Fibroblast of pulmonary artery (primary cell): Measurements from ENCODE around the gene COL4A2.
"Not testable (repeated sequence)": the region's sequence is repeated elsewhere in the genome, so short reads cannot be mapped to it uniquely, and the experiment has no call there.

ENCODE experiments used
- DNase-seq: peaks from one replicate; pipeline ENCODE4 v3.0.0-alpha.2; 2010; ENCODE audit warnings: low read depth
- H3K4me3 ChIP-seq: replicated peaks from 2 replicates; pipeline ENCODE4 v1.5.1; 2011; ENCODE audit warnings: low read depth, mild to moderate bottlenecking, control low read depth, low read length, moderate library complexity
- TF ChIP-seq, protein P1 (sequence below): IDR thresholded peaks from 2 replicates; pipeline ENCODE4 v1.5.1; 2011; ENCODE audit warnings: mild to moderate bottlenecking, control low read depth, low read length, inconsistent platforms; ENCODE audit errors: missing control alignments

COL4A2 gene

DNA sequence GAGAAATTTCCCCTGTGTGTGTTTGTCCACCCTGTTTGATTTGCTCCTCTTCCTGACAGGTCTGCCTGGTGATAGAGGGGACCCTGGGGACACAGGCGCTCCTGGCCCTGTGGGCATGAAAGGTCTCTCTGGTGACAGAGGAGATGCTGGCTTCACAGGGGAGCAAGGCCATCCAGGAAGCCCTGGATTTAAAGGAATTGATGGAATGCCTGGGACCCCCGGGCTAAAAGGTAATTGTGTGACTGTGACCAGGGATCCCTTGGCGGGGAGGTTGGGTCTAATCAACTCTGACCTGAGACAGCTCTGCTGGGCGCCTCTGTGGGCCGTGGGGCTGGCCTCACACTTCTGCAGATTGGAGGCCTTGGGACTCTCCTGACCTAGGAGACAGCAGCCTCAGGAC lies 173.1 kb downstream of the COL4A2 start:
- no peak overlapping the region for H3K4me3 ChIP-seq
- DNase-seq = no peak
- TF ChIP-seq, protein P1, sequence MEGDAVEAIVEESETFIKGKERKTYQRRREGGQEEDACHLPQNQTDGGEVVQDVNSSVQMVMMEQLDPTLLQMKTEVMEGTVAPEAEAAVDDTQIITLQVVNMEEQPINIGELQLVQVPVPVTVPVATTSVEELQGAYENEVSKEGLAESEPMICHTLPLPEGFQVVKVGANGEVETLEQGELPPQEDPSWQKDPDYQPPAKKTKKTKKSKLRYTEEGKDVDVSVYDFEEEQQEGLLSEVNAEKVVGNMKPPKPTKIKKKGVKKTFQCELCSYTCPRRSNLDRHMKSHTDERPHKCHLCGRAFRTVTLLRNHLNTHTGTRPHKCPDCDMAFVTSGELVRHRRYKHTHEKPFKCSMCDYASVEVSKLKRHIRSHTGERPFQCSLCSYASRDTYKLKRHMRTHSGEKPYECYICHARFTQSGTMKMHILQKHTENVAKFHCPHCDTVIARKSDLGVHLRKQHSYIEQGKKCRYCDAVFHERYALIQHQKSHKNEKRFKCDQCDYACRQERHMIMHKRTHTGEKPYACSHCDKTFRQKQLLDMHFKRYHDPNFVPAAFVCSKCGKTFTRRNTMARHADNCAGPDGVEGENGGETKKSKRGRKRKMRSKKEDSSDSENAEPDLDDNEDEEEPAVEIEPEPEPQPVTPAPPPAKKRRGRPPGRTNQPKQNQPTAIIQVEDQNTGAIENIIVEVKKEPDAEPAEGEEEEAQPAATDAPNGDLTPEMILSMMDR = no peak

DNA sequence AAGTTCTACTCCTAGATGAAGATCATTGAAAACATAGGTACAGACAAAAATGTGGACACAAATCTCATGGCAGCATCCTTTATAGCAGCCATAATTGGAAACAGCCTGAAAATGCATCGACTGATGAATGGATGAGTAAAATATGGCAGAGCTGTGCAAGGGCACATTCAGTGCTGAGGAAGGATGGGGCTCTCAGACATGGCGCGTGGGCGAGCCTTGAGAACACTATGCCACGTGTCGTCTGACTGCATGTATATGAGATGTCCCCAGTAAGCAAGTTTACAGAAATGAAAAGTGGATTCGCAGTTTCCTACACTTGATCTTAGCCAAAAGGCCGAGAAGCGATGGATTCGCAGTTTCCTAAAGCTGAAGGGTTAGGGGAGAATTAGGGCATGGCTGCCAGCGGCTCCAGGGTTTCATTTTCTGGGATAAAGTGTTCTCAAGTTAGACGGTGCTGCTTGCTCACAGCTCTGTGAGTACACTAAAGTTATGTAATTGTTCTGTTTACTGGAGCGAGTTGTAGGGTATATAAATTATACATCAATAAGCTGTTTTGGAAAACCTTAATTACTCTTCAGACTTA lies 176.4 kb downstream of the COL4A2 start:
- TF ChIP-seq, protein P1 = no peak
- H3K4me3 ChIP-seq = no peak overlapping the region
- no peak for DNase-seq

DNA sequence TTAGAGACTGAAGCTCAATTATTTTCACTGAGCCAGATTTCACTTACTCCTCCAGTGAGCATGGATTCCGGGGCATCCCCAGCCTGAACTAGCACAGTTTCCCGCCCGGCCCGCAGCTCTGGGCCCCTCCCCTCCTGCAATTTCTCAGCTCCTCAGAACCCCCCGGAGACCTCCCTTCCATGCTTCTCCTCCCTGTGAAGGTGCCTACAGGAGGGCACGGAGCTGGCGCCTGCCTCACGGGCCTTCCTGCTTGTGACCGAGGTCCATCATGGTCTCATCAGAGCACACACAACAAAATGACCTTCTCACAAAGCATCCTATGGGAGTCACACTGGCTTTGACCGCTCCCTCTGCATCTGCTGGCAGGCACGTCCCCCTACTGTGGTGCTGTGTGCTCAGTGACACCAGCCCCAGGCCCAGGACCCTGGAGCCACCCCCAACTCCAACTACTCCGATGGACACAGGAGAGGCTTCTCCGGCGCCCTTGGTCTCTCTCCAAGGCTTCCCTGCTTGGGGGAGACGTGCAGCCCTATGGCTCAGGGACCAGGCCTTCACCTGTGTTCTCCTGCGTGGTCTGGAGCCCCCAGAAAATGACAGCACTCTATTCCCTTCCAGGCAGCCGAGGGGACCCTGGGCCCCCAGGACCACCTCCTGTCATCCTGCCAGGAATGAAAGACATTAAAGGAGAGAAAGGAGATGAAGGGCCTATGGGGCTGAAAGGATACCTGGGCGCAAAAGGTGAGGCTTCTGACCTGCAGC lies 177.4 kb downstream of the COL4A2 start:
- no peak for DNase-seq
- no peak overlapping the region for H3K4me3 ChIP-seq
- TF ChIP-seq, protein P1 = no peak

DNA sequence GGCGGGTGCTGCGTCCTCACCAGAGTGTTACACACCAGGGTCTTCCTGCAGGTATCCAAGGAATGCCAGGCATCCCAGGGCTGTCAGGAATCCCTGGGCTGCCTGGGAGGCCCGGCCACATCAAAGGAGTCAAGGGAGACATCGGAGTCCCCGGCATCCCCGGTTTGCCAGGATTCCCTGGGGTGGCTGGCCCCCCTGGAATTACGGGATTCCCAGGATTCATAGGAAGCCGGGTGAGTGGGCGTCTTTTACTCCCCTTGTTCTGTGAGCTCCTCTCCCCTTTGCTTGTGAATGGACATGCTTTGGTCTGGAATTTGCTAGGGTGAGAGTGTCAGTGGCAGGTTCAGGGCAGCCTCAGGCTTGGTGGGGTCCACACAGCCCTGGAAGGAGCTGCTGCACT lies 178.5 kb downstream of the COL4A2 start:
- TF ChIP-seq, protein P1 = no peak
- DNase-seq = no peak

DNA sequence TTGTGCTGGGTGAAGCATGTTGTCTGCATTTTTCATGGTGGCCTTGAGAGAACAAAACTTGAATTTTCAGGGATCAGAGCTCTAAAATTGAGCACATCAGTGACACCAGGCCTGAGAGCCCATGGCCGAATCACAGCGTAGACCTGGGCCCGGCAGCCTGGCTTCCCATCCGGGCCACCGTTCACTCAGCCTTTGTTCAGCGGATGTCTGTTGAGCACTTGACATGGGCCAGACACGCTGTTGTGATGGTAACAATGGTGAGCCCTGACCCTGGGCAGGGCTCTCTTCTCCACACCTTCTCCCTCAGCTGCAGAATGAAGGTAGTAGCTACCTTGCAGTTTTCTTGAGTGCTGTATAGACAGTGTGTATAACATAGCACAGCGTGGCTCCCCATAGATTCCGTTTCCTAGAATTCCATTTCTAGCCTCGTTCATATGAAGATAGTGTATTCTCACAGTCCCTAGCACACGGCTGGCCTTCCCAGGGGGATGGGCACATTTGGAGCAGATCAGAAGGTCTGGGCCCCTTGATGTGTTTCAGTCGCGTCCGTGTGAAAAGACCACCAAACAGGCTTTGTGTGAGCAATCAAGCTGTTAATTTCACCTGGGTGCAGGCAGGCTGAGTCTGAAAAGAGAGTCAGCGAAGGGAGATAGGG lies 179.1 kb downstream of the COL4A2 start:
- TF ChIP-seq, protein P1 = no peak
- no peak for DNase-seq

More for the DNA sequence above, 178.5 kb downstream of the COL4A2 start:
- no peak overlapping the region for H3K4me3 ChIP-seq

DNA sequence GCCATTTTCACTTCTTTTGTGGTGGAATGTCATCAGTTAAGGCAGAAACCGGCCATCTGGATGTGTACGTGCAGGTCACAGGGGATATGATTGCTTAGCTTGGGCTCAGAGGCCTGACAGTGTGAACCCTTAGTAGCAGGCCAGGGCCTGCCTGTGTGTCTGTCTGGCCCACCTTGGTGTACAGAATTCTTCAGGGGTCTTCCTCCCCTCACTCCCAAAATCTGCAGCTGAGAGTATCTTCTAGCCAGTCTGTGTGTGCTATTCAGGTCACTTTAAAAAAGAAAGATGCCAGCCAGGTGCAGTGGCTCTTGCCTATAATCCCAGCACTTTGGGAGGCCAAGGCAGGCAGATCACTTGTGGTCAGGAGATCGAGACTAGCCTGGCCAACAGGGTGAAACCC lies 179.8 kb downstream of the COL4A2 start:
- H3K4me3 ChIP-seq, DNase-seq: not testable (repeated sequence)

More for the DNA sequence above, 179.1 kb downstream of the COL4A2 start:
- H3K4me3 ChIP-seq = no peak overlapping the region

DNA sequence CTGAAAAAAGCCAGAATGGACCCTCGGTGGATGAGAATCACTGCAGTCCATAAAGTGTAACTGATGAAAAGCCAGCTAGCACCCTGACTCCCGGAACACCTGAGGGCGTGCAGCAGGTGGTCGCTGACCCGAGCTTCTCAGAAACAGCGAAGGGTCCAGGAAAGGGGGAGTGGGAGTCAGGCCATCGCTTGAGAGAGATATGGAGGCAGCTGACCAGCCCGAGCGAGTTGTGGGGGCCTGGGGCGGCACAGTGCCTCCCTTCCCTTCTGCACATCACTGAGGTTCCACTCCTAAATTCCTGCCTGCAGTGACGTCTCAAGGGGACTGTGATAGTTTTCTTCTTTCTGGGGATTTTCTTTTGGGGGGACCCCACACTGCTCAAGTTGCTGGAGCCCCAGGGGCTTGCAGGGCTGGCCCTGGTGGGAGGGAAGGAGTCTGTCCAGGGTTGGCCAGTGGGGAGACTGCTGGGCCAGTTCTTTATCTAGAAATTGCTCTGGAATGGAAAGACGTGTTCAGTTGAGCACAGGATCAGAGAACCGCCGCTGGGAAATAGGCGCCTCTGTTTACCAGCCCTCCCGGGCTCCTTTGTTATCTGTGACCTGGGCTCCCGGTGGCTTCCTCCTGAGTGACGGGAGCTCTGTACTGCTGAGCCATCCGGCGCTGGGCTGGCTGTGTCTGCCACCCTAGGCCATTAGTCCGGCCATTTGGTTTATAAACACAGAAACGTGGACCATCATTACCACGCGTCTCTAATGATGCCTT lies 183.1 kb downstream of the COL4A2 start:
- no peak for DNase-seq
- H3K4me3 ChIP-seq = no peak overlapping the region
- TF ChIP-seq, protein P1 = no peak
